HL-60 (cell line): ENCODE data around the gene BEST3.

Source experiments
- DNase-seq, 2 experiments: peaks; one replicate each; pipeline ENCODE4 v3.0.0-alpha.2; 2010 to 2020; ENCODE audit warnings: low read depth in 1 of 2, low spot score in 1 of 2
- H3K27ac ChIP-seq: fragments of 250-450 bp; sonication (Bioruptor Pico); replicated peaks from 2 replicates; pipeline ENCODE4 v1.5.1; 2020; ENCODE audit warnings: mild to moderate bottlenecking, moderate library complexity
- H3K27me3 ChIP-seq: fragments of 250-450 bp; sonication (Bioruptor Pico); 2 replicates; pipeline ENCODE4 v1.5.1; 2021; ENCODE audit warnings: mild to moderate bottlenecking, moderate library complexity; ENCODE audit not compliant: insufficient read depth, poor library complexity, severe bottlenecking
- H3K4me3 ChIP-seq: replicated peaks from 2 replicates; pipeline ENCODE4 v1.5.1; 2011; ENCODE audit warnings: mild to moderate bottlenecking, control low read depth, low read length; ENCODE audit not compliant: insufficient read depth
- CTCF ChIP-seq: IDR thresholded peaks from one replicate; pipeline ENCODE4 v1.5.1; 2011; ENCODE audit warnings: low read length, control low read depth, inconsistent platforms; ENCODE audit not compliant: insufficient read depth
- GABPA ChIP-seq: IDR thresholded peaks from 2 replicates; pipeline ENCODE4 v1.6.1; 2012; ENCODE audit warnings: low read depth
- POLR2AphosphoS5 ChIP-seq: IDR thresholded peaks from 2 replicates; pipeline ENCODE4 v1.6.1; 2012; ENCODE audit warnings: low read depth
- SPI1 ChIP-seq: IDR thresholded peaks from 2 replicates; pipeline ENCODE4 v1.6.1; 2012; ENCODE audit warnings: low read depth, mild to moderate bottlenecking, borderline replicate concordance
- long read RNA-seq: library from polyadenylated mRNA; unstranded; transcript quantifications from one replicate; pipeline ENCODE4 v2.0.0, GENCODE V29; 2020
- TF ChIP-seq, protein P1 (sequence below): IDR thresholded peaks from 2 replicates; pipeline ENCODE4 v1.6.1; 2012; ENCODE audit warnings: low read depth; ENCODE audit not compliant: insufficient replicate concordance

BEST3 gene
- long read RNA-seq, result 0 reads

- no peak for DNase-seq
- Histone ChIP-seq H3K27ac (no peak within 1 kb of the TSS), H3K4me3 (no peak within 1 kb of the TSS), H3K27me3 (peaks cover 4% of the 10 kb centered on the region)
- TF ChIP-seq, protein P1, sequence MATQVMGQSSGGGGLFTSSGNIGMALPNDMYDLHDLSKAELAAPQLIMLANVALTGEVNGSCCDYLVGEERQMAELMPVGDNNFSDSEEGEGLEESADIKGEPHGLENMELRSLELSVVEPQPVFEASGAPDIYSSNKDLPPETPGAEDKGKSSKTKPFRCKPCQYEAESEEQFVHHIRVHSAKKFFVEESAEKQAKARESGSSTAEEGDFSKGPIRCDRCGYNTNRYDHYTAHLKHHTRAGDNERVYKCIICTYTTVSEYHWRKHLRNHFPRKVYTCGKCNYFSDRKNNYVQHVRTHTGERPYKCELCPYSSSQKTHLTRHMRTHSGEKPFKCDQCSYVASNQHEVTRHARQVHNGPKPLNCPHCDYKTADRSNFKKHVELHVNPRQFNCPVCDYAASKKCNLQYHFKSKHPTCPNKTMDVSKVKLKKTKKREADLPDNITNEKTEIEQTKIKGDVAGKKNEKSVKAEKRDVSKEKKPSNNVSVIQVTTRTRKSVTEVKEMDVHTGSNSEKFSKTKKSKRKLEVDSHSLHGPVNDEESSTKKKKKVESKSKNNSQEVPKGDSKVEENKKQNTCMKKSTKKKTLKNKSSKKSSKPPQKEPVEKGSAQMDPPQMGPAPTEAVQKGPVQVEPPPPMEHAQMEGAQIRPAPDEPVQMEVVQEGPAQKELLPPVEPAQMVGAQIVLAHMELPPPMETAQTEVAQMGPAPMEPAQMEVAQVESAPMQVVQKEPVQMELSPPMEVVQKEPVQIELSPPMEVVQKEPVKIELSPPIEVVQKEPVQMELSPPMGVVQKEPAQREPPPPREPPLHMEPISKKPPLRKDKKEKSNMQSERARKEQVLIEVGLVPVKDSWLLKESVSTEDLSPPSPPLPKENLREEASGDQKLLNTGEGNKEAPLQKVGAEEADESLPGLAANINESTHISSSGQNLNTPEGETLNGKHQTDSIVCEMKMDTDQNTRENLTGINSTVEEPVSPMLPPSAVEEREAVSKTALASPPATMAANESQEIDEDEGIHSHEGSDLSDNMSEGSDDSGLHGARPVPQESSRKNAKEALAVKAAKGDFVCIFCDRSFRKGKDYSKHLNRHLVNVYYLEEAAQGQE, result no peak
- no peak for TF ChIP-seq CTCF
- no peak for TF ChIP-seq GABPA
- no peak for TF ChIP-seq SPI1
- TF ChIP-seq POLR2AphosphoS5, result no peak
Measured at GRCh38 chr12:69698769-69699540, at the start of gene BEST3. BEST3 (minus strand) TSS chr12:69699303; CDS start chr12:69697798, 1,505 bp downstream.

DNA sequence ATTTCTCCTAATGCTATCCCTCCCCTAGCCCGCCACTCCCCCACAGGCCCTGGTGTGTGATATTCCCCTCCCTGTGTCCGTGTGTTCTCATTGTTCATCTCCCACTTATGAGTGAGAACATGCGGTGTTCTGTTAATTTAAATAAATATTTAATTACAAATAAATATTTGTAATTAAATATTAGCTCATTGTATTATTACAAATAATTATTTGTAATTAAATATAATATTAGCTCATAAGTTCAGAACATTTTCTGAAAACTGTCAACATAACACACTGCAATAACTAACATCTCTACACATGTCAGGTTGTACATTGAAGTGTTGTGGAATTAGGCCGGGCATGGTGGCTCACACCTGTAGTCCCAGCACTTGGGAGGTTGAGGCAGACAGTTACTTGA, 45.0 kb upstream of the BEST3 start:
- Histone ChIP-seq H3K27ac (no peak overlapping the region), H3K27me3 (no peaks in the 10 kb centered on the region), H3K4me3 (no peak overlapping the region)
- DNase-seq, result no peak
- TF ChIP-seq GABPA (no peak), POLR2AphosphoS5 (no peak), SPI1 (no peak), CTCF (no peak)
- TF ChIP-seq, protein P1, result no peak

- Histone ChIP-seq H3K27ac (peak overlapping the region; percentile 23; the same call in 1 of the 2 replicates), H3K27me3 (peaks cover 2% of the 10 kb centered on the region), H3K4me3 (peak overlapping the region; percentile 93)
- peak; percentile 43 to 57 for DNase-seq
- no peak for TF ChIP-seq GABPA
- TF ChIP-seq, protein P1, result no peak
- no peak for TF ChIP-seq CTCF
Measured at GRCh38 chr12:69739287-69740191, 40.4 kb upstream of the BEST3 start.
